Activated CD8-positive, alpha-beta memory T cell treated with anti-CD3 and anti-CD28 coated beads, Interleukin-2, amount 50 U/mL, for 1 hour (primary cell): Measurements from ENCODE around the gene COL15A1.

Source experiments
- DNase-seq: peaks from one replicate; pipeline ENCODE4 v3.0.0-alpha.2; 2020; ENCODE audit errors: extremely low read depth

Gene COL15A1

DNA sequence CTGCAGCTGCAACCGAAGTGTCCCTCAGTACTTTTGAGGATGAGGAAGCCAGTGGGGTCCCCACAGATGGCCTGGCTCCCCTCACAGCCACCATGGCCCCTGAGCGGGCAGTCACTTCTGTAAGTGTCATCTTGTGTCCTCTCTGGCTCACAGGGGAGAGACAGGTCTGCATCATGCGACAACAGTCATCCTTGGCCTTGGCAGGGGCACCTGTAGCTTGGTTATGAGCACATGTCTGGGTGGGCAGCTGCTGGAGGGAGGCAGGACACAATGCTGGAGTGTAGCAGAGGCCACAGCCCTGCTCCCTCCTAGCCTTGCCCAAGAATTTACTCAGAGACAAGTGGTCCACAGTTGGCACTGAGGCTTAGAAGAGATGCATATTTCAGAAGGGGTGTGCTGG is 71.7 kb downstream of the COL15A1 start:
- DNase-seq = no peak

DNA sequence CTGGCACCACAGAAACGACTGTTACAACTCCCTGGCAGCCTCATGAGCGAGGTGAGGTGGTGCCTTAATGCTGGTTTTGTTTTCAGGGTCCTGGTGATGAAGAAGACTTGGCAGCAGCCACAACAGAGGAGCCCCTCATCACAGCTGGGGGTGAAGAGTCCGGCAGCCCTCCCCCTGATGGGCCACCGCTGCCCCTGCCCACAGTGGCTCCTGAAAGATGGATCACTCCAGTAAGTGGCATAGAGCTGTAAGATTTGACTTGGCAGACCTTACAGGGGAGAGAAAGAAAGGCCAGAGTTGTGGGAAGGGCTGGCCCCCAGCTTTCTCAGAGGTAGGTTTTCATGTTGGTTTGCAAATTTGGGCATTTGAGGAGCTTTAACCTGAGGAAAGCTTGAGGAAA is 72.2 kb downstream of the COL15A1 start:
- DNase-seq = no peak

DNA sequence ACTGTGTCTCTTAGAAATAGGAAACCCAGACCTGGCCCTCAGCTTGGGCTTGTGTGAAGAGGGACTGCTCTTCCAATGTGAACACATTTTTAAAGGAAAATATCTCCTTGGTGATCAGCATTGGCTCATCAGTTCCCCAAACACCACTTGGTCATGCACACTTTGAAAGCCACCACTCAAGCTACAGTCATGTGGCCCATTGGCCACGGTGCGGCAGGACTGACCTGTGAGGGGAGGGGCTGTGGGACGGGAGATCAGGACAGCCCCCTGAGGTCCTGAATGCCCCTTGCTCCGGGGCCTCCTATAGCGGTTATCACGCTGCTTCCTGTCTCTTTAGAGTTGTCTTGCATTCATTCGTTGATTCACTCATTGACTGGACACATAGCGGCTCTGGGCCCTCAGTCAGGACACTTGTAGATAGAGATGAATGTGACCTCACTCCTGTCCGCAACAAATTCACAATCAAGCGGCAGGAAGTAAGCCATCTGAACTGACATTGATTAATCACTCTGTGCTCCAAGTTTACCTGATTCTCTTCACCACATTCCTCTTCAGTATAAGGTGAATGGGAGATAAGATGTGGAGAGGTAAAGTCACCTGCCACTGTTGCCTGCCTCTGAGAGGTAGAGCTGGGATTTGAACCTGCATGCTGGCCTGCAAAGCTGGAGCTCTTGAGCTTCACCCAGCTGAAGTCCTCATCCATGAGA is 73.1 kb downstream of the COL15A1 start:
- DNase-seq = no peak

DNA sequence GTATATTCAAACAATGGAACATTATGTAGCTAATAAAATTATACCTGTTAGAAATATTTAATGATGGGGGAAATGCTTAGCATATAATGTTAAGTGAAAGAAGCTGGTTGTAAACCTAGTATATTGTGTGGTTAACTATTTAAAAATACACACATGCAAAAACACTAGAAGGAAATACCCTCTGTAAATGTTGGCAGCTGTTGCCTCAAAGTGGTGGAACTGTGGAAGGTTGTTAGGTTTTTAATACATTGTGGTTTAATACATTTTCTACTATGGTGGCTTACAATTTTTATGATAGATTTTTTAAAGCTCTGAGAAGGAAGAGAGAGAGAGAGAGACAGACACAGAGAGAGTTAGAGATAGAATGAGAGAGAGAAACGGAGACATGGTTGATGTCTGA is 74.9 kb downstream of the COL15A1 start:
- DNase-seq = no peak

DNA sequence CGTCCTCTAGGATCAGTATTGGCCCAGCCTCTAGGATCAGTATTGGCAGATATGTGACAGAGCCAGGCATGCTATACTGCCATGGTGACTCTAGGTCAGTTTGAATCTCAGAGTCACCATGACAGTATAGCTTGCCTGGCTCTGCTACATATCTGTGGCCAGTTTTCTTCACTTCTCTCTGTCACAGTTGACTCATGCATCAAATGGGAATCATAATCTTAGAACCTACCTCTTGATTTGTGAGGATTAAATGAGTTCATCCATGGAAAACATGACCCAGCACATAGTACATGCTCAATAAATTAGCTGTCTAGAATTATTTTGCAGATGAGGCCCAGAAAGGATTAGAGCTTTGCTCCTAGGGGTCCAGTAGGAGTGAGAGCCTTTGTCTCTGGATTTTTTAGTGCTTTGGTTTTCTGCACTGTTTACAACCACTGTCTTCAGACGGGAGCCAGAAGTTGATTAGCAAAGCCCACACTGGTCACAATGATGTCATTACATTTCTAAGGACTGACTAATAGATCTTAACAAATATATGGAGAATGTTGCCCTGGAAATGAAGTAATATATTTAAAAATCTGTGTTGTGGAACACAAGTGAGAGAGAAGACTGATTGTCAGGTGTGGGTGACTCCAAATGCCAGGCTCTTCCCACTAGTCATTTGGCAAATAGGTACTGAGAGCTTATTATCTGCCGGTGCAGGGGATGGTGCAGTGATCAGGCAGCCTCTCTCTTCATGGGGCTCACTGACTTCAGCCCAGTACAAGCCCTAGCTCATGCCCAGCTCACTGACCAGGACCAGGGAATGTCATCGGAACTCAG is 76.0 kb downstream of the COL15A1 start:
- DNase-seq = no peak

DNA sequence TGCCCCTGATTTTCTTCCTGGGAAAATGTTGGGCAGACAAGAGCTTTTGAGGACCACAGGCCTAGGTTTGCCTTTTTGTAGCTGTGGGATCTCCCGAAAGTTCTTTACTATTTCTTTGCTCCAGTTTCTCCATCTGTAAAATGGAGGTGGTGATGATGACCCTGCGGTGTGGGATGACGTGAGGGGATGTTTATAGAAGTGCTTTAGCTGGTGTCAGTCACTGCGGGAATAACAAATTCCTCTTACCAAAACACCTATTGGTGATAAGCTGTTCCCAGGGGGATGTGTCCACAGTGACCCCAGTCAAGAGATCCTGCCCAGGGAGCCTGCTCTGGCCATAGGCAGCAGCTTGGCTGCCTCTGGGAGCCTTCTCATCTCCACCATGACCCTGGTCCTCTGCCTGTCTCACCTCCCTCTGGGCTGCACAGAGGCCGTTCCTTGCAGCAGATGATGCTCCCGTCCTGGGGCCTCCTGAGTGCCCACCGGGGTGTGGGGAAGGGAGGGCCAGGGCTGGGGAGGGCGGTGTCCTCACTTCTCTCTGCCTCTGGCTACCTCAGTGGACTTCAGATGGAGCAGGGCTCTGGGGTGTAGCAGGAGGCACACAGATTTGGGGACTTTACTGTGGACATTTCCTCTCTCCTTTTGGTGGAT is 77.2 kb downstream of the COL15A1 start:
- no peak for DNase-seq

DNA sequence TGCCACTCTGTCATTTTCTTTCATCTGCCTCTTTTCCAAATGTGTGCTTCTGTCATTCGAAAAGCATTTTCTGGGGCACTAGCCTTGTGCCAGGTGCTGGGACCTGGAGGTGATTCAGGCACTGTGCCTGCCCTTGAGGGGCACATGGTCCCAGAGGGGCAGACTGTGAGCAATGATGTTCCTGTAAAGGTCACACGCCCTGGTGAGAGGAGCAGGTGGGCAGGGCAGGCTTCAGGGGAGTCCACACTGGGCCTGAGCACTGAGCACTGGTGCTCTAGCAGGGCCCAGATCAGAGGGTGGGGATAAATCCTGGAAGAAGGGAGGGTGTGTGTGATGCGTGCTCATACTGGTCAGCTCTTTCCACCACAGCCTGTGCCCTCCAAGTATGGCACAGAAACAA is 77.8 kb downstream of the COL15A1 start:
- DNase-seq = no peak

DNA sequence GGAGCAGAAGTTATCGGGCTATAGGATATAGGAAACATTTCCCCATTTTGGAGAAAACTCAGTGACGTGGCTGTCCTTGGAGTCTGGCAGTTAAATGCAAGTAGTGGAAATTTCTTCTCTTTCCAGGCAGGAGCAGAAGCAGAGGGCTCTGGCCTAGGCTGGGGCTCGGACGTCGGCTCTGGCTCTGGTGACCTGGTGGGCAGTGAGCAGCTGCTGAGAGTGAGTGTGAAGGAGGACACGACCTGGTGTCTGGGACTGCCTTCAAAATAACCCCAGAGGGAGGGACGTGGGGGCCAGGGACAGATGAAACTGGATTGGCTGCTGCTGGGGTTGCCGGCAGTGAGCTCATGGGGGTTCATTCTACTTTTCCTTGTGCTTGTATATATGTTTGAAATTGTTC is 79.5 kb downstream of the COL15A1 start:
- DNase-seq = no peak

DNA sequence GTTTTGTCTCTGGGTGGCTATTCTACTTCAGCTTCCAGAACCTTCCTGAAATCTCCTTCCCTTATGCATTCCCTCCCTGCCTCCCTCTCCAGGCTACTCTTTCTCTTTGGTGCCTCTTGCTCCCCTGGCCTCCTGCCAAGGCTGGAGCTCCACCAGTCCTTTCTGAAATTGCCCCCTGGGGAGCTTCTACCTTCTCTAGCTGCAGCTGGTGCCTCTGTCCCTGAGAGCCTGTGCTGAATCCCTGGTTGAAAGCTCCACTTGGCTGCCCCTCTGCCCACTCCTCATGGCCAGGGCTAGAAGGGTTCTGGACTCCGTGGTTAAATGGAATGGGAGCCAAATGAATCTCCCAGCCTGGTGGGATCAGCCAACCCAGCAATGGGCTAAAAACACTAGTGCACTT is 80.1 kb downstream of the COL15A1 start:
- DNase-seq = no peak

DNA sequence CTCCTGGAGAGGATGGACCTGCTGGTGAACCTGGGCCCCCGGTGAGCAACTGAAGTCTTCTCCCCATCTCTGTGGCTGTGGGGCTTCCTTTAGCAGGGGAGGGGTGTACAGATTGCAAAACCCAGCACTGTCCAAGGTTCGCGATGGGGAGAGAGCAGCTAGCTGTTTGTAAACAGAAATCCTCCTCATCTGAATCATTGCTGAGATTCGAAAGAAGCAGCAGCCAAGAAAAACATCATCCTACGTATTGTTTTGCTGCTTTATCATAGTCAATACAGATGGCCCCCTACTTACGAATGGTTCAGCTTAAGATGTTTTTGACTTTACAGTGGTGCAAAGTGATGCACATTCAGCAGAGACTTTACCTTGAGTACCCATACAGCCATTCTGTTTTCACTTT is 81.3 kb downstream of the COL15A1 start:
- DNase-seq = no peak

DNA sequence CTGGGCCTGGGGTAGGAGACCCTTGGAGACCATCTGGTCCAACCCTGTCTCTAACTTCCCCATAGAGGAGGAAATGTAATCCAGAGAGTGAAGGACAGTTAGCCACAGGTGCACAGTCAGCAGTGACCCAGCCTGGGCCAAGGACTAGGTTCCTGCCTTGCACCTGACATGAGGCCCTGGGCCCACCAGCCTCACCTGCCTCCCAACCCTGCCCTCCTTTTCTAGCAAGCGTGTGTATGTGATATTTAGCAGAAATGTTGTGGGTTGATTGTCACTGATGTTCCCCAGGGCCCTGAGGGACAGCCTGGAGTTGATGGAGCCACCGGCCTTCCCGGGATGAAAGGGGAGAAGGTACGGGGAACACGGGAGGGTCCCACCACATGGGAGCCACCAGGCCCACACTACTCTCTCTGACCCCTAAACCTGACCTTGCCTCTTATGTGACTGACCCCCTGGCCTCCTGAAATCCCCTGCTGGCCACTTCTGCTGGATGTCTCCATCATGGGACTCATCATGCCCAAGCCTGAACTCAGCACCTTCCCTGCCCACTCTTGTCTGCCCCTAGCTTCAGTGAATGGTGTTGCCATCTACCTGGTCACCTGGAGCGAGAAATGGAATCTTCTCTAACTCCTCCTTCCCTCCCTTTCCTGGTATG is 82.0 kb downstream of the COL15A1 start:
- no peak for DNase-seq

DNA sequence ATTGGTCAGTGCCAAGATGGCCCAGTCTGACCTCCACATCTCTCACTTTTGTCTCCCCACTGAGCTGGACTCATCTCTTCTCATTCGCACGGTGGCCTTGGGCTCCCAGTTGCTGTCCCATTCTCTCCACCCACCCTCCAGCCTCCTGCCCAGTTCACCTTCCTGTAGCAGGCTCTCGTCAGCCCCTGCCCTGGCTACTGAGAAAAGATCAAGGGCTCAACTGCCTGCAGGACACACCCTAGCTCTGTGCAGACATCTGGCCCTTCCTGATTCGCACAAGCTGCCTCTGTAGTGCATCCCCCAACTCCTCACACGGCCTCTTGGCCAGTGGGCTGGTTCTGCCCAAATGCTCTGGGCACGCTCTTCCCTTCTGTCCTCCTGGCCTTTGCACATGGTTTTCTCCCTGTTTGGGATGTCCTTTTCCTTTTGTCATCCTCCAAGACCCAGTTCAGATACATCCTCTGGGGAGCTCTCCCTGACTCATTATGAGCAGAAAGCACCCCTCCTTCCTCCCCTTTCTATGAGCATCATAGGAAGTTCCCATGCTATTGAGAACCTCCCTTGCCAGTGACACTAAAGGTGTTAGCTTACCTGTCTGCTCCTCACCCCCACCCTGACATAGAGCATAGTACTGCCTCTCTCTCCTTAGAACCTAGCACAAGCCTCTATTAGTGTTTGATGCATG is 82.7 kb downstream of the COL15A1 start:
- no peak for DNase-seq

DNA sequence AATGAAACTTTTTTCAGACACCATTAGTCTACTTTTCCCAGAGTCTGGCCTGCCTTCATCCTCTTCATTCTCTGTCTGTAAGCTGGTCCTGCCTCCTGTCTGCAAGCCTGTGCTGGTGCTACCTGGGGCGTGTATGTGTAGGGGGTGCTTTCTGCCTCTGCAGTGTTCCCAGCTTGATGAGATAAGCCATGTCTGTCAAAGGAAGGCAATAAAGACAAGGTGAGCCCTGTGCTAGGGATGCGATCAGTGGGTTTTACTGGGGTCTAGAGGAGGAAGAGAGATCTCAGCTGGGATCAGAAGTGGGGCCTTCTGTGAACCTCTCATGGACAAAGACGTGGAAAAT is 83.2 kb downstream of the COL15A1 start:
- DNase-seq = no peak

DNA sequence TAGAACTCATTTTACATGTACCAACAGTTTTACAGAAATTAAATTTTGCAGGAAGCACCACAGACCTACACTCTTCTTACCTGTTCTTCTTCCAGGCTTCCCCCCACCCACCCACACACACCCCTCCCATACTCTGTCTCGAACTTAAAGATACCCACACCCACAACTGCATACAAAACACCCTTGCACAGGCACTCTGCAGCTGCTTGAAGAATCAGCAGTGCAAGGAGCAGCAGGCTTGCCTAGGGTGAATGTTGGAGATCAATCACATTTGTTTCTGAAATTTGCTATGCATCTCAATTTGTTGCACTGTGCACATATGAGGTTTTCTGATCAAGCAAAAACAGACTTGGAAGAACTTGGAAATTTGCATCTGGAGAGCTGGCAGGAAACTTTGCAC is 83.7 kb downstream of the COL15A1 start:
- DNase-seq = no peak

DNA sequence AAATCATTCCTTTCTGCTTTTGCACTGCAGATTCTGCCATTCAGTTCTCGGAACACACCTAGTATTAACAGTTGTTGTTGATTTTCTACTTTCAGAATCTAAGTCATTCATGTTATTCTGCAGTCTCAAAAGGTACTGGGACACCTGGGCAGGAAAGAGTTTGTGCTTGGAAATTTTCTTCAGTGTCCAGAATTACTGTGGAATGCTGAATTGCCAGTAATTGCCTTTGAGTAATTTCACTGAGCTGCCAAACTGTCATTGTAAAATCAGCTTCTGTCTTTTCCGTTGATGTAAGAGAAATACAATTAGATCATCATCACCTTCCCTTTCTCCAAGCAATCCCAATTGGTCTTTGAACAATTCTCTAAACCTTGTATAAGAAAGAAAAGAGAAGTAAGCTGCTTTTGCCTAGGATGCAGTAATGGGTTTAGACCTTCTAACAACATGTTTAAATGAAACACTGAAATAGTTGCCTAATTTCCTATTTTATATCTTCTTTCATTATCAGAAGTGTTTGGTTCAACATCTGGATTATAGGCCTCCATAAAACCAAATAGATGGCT is 85.5 kb downstream of the COL15A1 start:
- no peak for DNase-seq

DNA sequence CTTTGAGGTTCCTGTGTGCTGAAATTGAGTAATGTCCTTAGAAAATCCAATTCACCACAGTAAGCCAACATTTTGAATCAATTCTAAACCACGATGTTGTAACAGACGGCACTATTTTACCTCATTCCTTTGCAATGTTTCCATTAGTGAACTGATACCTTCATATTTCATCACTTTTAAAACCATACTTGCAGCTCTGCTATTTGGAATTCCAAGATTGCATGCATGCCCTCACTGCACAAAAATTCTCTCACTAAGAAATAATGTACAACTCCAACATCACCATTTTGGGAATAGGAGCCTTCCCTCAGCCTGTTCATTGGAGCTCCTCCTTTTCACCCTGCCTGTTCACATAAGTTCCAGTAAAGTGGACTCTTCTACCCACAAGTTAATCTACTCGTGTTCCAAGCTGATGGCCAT is 86.4 kb downstream of the COL15A1 start:
- DNase-seq = no peak

DNA sequence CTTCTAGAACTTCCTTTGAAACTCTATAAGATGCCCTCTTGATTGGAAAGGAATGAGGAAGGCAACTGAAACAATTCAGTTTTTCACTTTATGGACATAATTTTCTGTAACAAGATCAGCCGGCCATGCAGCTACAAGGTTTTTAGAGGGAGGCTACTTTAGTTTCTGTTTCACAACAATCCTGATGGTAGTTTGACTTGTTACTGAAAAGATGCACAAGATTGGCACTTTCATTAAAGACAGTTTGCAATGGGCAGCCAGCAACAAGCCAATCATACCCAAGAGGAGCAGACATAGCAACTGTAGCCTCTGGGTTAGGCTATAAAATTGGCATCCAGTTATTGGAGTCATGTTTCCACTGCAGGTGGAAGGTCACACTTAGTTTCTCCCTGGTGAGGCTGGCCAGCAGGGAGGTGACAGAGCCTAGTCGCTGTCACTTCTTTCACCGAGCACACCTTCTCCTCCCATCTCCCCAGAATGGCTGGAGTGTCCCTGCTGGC is 87.0 kb downstream of the COL15A1 start:
- no peak for DNase-seq

DNA sequence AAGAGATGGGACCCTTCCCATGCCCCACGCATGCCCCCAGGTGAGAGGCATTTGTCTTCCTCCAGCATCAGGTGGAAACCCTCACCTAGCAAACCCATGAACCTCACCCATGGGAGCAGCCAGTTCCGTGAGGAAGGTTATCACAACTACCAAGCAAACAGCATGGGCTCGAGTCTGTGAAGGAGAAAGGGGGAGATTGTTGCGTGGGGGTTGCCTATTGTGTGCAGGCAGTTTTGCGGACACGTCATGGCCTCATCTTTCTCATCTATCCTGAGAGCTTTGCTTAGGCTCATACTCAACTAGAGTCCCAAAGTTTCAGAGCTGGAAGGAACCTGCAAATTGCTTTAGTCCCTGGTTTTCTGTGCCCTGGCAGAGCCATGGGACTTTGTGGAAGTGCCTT is 87.6 kb downstream of the COL15A1 start:
- no peak for DNase-seq

DNA sequence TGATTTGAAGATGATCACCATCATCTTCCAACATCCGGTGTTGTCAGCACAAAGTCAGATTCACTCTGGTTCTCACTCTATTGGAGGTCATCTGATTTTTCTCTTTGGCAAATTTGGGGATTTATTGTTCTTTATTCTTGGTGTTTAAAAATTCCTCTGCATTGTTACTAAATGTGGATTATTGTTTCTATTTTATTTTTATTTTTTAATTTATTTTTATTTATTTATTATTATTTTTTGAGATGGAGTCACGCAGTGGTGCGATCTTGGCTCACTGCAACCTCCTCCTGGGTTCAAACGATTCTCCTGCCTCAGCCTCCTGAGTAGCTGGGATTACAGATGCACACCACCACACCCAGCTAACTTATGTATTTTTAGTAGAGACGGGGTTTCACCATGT is 88.3 kb downstream of the COL15A1 start:
- no peak for DNase-seq

DNA sequence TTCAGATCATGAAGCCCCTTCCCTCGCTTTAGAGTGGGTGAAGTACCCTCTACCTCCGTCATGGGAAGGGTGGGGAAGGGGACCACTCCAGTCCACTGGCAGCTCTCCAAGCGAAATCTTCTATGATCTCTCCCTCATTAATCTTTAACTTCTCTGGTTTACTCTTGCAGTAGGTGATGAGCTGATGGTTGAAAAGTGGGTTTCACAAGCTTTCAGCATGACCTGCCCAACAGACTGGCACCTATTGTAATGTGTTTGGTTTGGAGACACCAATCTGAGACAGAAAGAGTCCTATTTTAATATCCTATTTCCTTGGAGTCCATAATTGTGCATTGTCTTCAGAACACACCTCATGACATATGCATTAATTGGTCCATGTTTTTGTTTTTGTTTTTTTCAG is 90.4 kb downstream of the COL15A1 start:
- DNase-seq = no peak

DNA sequence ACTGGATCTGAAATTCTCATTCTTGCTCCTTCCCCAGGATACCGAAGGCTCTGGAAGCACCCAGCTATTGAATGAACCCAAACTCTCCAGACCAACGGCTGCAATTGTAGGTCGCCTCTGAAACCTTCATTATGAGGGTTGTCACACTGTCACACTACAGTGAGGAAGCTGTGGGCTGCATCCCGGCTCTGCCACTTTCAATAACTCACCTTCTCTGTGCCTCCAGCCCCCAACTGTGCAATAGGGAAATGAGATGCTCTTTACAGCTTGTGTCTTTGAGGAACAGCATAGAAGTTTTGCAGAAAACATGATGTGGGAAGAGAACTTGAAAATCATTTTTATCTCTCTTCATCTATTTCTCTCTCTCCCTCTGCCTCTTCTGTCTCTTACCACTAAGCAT is 91.6 kb downstream of the COL15A1 start:
- DNase-seq = no peak
